GM12865 (cell line): ENCODE results near the gene UGT2B11.
A peak's percentile ranks its signal among the peaks of the same experiment; 100 is the strongest.
"Not testable (repeated sequence)": the region's sequence is repeated elsewhere in the genome, so short reads cannot be mapped to it uniquely, and the experiment has no call there.

Experiments
- DNase-seq: peaks from one replicate; pipeline ENCODE4 v3.0.0; 2010; ENCODE audit warnings: low read depth
- H3K4me3 ChIP-seq: 2 replicates; pipeline ENCODE4 v1.5.1; 2011; ENCODE audit warnings: mild to moderate bottlenecking, low read depth, low read length, control low read depth
- TF ChIP-seq, protein P1 (sequence below): IDR thresholded peaks from 2 replicates; pipeline ENCODE4 v1.5.1; 2011; ENCODE audit warnings: low read length, control low read depth, low read depth, inconsistent platforms; ENCODE audit not compliant: insufficient read depth; ENCODE audit errors: missing control alignments

Gene UGT2B11

DNA sequence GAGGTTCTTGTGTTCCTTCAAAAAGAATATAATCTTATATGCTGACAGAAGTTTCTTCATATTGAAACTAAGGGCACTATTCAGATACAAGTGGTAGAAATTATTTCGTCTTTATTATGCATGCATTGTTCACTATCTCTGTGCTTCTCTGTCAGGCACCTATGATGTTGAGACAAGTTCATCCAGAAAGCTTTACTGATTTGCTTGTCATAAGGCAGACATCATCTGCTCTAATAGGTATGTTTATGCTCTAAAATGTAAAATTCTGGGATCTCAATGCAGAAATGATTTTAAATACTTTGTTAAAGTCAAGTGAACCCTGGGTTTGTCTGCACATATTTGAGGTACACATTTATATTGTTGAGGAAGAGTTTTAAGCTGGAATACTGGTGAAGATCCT is 3.6 kb downstream of the UGT2B11 start:
- no peak overlapping the region for H3K4me3 ChIP-seq
- DNase-seq, result no peak
- TF ChIP-seq, protein P1, sequence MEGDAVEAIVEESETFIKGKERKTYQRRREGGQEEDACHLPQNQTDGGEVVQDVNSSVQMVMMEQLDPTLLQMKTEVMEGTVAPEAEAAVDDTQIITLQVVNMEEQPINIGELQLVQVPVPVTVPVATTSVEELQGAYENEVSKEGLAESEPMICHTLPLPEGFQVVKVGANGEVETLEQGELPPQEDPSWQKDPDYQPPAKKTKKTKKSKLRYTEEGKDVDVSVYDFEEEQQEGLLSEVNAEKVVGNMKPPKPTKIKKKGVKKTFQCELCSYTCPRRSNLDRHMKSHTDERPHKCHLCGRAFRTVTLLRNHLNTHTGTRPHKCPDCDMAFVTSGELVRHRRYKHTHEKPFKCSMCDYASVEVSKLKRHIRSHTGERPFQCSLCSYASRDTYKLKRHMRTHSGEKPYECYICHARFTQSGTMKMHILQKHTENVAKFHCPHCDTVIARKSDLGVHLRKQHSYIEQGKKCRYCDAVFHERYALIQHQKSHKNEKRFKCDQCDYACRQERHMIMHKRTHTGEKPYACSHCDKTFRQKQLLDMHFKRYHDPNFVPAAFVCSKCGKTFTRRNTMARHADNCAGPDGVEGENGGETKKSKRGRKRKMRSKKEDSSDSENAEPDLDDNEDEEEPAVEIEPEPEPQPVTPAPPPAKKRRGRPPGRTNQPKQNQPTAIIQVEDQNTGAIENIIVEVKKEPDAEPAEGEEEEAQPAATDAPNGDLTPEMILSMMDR, result no peak

- H3K4me3 ChIP-seq, result not testable (repeated sequence)
These were observed 16.0 kb downstream of the UGT2B11 start for GRCh38 chr4:69198506-69198905.

GRCh38 chr4:69196209-69196965 is 18.2 kb downstream of the UGT2B11 start:
- no peak for DNase-seq
- TF ChIP-seq, protein P1, result no peak
- no peak overlapping the region for H3K4me3 ChIP-seq

More at GRCh38 chr4:69198506-69198905, 16.0 kb downstream of the UGT2B11 start:
- not testable (repeated sequence) for DNase-seq

- TF ChIP-seq, protein P1, result no peak
- H3K4me3 ChIP-seq, result no peak overlapping the region
- DNase-seq, result no peak
These were observed 20.4 kb downstream of the UGT2B11 start for GRCh38 chr4:69194166-69194565.

- DNase-seq, H3K4me3 ChIP-seq: not testable (repeated sequence)
These were observed 22.6 kb downstream of the UGT2B11 start for GRCh38 chr4:69191905-69192304.

- not testable (repeated sequence) for H3K4me3 ChIP-seq, DNase-seq
These were observed 23.9 kb downstream of the UGT2B11 start for GRCh38 chr4:69190621-69191020.

GRCh38 chr4:69181519-69182169 is 32.9 kb downstream of the UGT2B11 start:
- H3K4me3 ChIP-seq, DNase-seq: not testable (repeated sequence)

GRCh38 chr4:69179817-69180216 is 34.7 kb downstream of the UGT2B11 start:
- not testable (repeated sequence) for DNase-seq, H3K4me3 ChIP-seq

- not testable (repeated sequence) for H3K4me3 ChIP-seq, DNase-seq
These were observed 35.8 kb downstream of the UGT2B11 start for GRCh38 chr4:69178751-69179205.

- TF ChIP-seq, protein P1, result peak; percentile 46
- peak; percentile 53 for DNase-seq
- not testable (repeated sequence) for H3K4me3 ChIP-seq
These were observed 44.1 kb downstream of the UGT2B11 start for GRCh38 chr4:69170233-69171134.

DNA sequence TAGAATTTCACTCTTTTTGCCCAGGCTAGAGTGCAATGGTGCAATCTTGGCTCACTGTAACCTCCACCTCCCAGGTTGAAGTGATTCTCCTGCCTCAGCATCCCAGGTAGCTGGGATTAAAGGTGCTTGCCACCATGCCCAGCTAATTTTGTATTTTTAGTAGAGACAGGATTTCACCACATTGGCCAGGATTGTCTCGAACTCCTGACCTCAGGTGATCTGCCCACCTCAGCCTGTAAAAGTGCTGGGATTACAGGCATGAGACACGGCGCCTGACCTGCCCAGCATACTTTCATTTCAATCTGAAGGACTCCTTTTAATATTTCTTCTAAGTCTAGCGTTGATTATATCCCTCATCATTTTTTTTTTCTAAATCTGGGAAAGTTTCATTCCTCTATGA is 45.4 kb downstream of the UGT2B11 start:
- not testable (repeated sequence) for H3K4me3 ChIP-seq, DNase-seq
